Common myeloid progenitor, CD34-positive (primary cell): ENCODE measurements around the gene TRERF1.

Experiments used
- CTCF ChIA-PET: fragments of 350-600 bp; sonication (Branson Sonifier 250); formaldehyde crosslinking; loops from one replicate; lab custom pipeline; 2021; ENCODE audit warnings: antibody characterized with exemption; lab: Charles Lee
- POLR2A ChIA-PET: fragments of 350-600 bp; sonication (Branson Sonifier 250); formaldehyde crosslinking; loops from one replicate; lab custom pipeline; 2021; ENCODE audit warnings: antibody characterized with exemption; lab: Charles Lee
- DNase-seq, 3 donors: peaks; one replicate each; pipeline versions ENCODE4 v3.0.0 to v3.0.0-alpha.2; 2013
- H3K27ac ChIP-seq, 2 experiments: 1 replicate in 1 of 2; 2 replicates in 1 of 2; pipeline ENCODE4 v1.7.0; 2013; ENCODE audit warnings: inconsistent platforms in 2 of 2, low read length in 2 of 2, mild to moderate bottlenecking in 2 of 2, low read depth in 1 of 2, moderate library complexity in 1 of 2; ENCODE audit not compliant: severe bottlenecking in 2 of 2, insufficient read depth in 1 of 2, poor library complexity in 1 of 2
- H3K27me3 ChIP-seq, 5 experiments: replicated peaks in 2 of 5; 1 replicate in 3 of 5; 2 replicates in 2 of 5; pipeline versions ENCODE4 v1.6.1 to v1.7.0; 2013; ENCODE audit warnings: low read length in 4 of 5, mild to moderate bottlenecking in 2 of 5, moderate library complexity in 2 of 5, inconsistent platforms in 1 of 5; ENCODE audit not compliant: insufficient read depth in 5 of 5, control insufficient read depth in 4 of 5
- H3K36me3 ChIP-seq, 4 experiments: 1 replicate in 2 of 4; 2 replicates in 2 of 4; pipeline versions ENCODE4 v1.6.1 to v1.7.0; 2013; ENCODE audit warnings: low read length in 3 of 4, control low read depth in 1 of 4, mild to moderate bottlenecking in 1 of 4; ENCODE audit not compliant: control insufficient read depth in 4 of 4, insufficient read depth in 4 of 4
- H3K4me1 ChIP-seq, 4 experiments: 1 replicate in 3 of 4; 2 replicates in 1 of 4; pipeline versions ENCODE4 v1.6.1 to v1.7.1; 2013; ENCODE audit warnings: low read length in 3 of 4, mild to moderate bottlenecking in 3 of 4, control low read depth in 1 of 4, inconsistent platforms in 1 of 4, moderate library complexity in 1 of 4; ENCODE audit not compliant: control insufficient read depth in 4 of 4, insufficient read depth in 4 of 4; ENCODE audit errors: control extremely low read depth in 1 of 4
- H3K4me3 ChIP-seq, 7 experiments: 1 replicate in 4 of 7; 2 replicates in 3 of 7; pipeline versions ENCODE4 v1.5.1 to v1.7.0; 2013; ENCODE audit warnings: mild to moderate bottlenecking in 7 of 7, low read length in 6 of 7, moderate library complexity in 6 of 7, inconsistent platforms in 2 of 7, low read depth in 2 of 7, control low read depth in 1 of 7; ENCODE audit not compliant: insufficient read depth in 4 of 7, control insufficient read depth in 1 of 7; ENCODE audit errors: extremely low read depth in 1 of 7
- H3K9me3 ChIP-seq, 5 experiments: 1 replicate in 4 of 5; 2 replicates in 1 of 5; pipeline versions ENCODE4 v1.6.1 to v1.7.1; 2013; ENCODE audit warnings: low read length in 4 of 5, mild to moderate bottlenecking in 2 of 5, inconsistent platforms in 1 of 5, low read depth in 1 of 5, moderate library complexity in 1 of 5; ENCODE audit not compliant: control insufficient read depth in 4 of 5, insufficient read depth in 2 of 5; ENCODE audit errors: control extremely low read depth in 1 of 5
- WGBS: methylation state at CpG from one replicate; pipeline ENCODE4 v1.1.5; 2013; ENCODE audit not compliant: insufficient coverage; 5-methylcytosine and 5-hydroxymethylcytosine counted together

TRERF1 gene

DNA sequence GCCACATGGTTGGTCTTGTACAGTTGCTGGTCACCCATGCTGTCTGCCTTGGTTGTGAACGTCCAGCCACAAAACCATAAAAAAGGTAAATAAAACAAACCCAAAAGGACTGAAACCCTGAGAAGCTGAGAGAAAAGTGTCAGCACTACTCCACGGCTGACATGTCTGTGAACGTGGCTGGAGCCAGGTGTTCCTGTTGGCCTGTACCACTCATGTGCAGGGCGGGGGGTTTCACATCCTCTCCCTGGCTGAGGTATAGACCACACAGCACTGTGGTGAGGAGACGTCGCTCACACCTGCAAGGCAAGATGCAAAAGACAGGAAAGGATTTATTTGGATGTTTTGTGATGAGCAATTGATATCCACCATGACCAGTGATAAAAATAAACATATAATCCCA is 182.2 kb downstream of the TRERF1 start:
- H3K27ac ChIP-seq: no peak overlapping the region
- CTCF ChIA-PET: interaction anchor here (1.3 kb wide), 1 partner anchor 278 kb away, joined by 5 read pairs; no protein-coding TSS in a partner anchor
- H3K36me3 ChIP-seq: peaks cover 0 to 16% (median 11%) of the 10 kb centered on the region in 4 experiments
- H3K4me3 ChIP-seq: no peak overlapping the region
- WGBS: 83% methylated on average over 2 of the region's 6 CpGs
- H3K27me3 ChIP-seq: no peaks in the 10 kb centered on the region
- DNase-seq: no peak
- POLR2A ChIA-PET: no interaction called here
- no peaks in the 10 kb centered on the region for H3K9me3 ChIP-seq
- no peaks in the 10 kb centered on the region for H3K4me1 ChIP-seq

DNA sequence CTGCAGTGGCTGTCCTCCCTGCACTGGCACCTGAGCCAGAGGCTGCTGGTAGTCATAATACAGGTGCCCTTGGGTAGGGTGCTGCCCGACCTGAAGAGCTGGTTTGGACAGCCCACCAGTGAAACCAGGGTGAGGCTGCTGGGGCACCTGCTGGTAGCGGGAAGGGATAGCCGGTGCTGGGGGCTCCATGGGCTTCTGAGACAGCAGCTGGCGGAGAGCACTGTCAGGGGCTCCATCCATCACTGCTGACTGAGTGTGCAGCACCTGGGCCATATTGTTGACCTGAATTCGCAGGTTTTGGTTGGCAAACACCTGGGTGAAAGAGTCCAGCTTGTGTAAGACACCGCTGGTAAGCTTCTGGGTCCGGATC is 182.9 kb downstream of the TRERF1 start:
- no peak overlapping the region for H3K27ac ChIP-seq
- no peaks in the 10 kb centered on the region for H3K27me3 ChIP-seq
- ChIA-PET POLR2A (no interaction called here), CTCF (interaction anchor here (1.3 kb wide), 1 partner anchor 279 kb away, joined by 3 read pairs; no protein-coding TSS in a partner anchor)
- H3K36me3 ChIP-seq: peaks cover 0 to 20% (median 11%) of the 10 kb centered on the region in 4 experiments
- no peaks in the 10 kb centered on the region for H3K4me1 ChIP-seq
- H3K4me3 ChIP-seq: no peak overlapping the region
- no peaks in the 10 kb centered on the region for H3K9me3 ChIP-seq
- 95% methylated on average over 7 of the region's 7 CpGs for WGBS
- DNase-seq: no peak

DNA sequence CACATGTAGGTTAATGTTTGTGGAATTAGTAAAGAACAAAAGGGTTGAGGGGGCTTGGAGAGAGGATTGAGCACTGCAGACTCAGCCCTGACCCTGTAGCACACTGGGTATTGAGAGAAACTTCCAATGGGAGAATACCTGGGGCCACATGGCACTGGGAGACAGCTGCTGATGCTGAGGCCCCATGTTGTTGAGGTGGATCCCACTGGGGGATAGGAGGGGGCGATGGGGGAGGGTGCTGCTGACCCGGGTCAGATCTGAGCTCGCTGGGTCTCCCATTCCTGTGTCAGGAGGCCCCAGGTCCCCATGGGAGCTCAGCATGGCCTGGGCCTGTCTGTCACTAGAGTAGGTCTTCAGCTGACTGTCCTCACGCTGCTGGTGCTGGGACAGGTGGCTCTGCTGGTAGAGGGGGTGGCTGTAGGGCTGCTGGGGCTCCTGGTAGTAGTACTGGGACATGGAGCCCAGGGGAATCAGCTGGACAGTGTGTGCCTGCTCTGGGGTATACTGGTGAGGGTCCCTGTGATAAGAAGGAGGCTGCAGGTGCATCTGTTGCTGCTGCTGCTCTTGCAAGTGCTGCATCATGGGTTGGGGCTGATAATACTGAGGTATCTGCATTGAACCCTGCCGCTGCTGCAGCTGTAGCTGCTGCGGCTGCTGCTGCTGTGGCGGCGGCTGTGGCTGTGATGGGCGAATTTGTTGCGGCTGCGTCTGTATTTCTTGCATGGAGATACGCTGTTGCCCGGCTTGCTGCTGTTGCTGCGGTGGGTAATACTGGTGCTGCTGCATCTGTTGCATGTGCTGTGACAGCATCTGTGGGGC is 183.5 kb downstream of the TRERF1 start:
- Histone ChIP-seq H3K36me3 (peaks cover 0 to 22% (median 10%) of the 10 kb centered on the region in 4 experiments), H3K9me3 (no peaks in the 10 kb centered on the region), H3K27ac (no peak overlapping the region), H3K27me3 (no peaks in the 10 kb centered on the region), H3K4me3 (no peak overlapping the region), H3K4me1 (no peaks in the 10 kb centered on the region)
- ChIA-PET CTCF (interaction anchor here (1.3 kb wide), 1 partner anchor 280 kb away, joined by 3 read pairs; no protein-coding TSS in a partner anchor), POLR2A (no interaction called here)
- no peak for DNase-seq
- 95% methylated on average over 8 of the region's 14 CpGs for WGBS

DNA sequence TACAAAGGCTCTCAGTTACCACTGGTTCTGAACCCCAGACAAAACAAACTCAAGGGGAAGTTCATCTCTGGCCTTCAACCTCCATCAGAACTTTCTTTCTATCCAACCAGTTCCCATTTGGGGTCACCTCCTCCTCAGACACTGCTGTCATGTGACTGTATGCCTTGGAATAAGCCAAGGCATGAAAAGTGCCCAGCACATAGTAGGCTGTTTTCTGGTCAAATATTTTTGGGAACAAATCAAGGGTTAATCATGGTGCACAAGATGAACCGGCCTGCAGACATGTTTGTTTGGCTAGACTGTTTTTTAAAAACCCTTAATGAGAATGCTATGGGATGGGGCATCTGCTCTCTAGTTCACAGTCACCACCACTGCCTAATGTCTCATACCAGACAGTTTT is 185.2 kb downstream of the TRERF1 start:
- H3K27me3 ChIP-seq: no peaks in the 10 kb centered on the region
- WGBS: 100% methylated on average over 1 of the region's 1 CpG
- CTCF ChIA-PET: no interaction called here

DNA sequence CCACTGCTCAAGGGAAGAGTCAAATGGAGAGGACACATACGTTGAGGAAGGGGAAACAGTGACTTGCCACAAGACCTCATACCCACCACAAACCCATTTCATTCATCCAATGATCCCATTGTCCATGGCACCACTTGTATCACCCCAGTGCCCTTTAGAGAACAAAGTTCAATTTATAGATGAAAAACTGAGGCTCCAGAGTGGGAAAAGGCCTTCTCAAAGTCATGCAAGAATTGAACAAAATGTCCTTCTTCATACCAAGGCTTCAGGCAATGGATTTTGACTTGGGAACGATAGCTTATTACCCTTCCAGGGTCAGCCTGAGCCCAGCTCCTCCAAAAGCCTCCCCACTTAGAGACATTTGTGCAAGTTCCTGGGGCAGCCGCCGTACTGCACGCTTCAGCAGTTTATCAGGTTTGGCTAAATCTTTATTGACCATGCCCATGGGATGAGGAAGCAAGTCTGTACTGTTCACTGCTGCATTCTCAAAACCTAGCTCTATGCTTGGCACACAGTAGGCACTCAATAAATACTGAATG is 186.8 kb downstream of the TRERF1 start:
- ChIA-PET CTCF (interaction anchor here (1.1 to 3.0 kb wide), 3 partner anchors 12 to 287 kb away, joined by 4 to 12 read pairs (median 10); no protein-coding TSS in a partner anchor), POLR2A (no interaction called here)
- no peak for DNase-seq
- peaks cover 0 to 27% (median 10%) of the 10 kb centered on the region in 4 experiments for H3K36me3 ChIP-seq
- no peaks in the 10 kb centered on the region for H3K4me1 ChIP-seq
- H3K4me3 ChIP-seq: no peak overlapping the region
- no peaks in the 10 kb centered on the region for H3K27me3 ChIP-seq
- WGBS: 96% methylated on average over 5 of the region's 5 CpGs
- no peak overlapping the region for H3K27ac ChIP-seq
- no peaks in the 10 kb centered on the region for H3K9me3 ChIP-seq

More for the DNA sequence above, 185.2 kb downstream of the TRERF1 start:
- no peaks in the 10 kb centered on the region for H3K4me1 ChIP-seq
- no peak for DNase-seq
- H3K9me3 ChIP-seq: no peaks in the 10 kb centered on the region
- POLR2A ChIA-PET: no interaction called here
- H3K27ac ChIP-seq: no peak overlapping the region
- H3K4me3 ChIP-seq: no peak overlapping the region
- H3K36me3 ChIP-seq: peaks cover 0 to 25% (median 10%) of the 10 kb centered on the region in 4 experiments

DNA sequence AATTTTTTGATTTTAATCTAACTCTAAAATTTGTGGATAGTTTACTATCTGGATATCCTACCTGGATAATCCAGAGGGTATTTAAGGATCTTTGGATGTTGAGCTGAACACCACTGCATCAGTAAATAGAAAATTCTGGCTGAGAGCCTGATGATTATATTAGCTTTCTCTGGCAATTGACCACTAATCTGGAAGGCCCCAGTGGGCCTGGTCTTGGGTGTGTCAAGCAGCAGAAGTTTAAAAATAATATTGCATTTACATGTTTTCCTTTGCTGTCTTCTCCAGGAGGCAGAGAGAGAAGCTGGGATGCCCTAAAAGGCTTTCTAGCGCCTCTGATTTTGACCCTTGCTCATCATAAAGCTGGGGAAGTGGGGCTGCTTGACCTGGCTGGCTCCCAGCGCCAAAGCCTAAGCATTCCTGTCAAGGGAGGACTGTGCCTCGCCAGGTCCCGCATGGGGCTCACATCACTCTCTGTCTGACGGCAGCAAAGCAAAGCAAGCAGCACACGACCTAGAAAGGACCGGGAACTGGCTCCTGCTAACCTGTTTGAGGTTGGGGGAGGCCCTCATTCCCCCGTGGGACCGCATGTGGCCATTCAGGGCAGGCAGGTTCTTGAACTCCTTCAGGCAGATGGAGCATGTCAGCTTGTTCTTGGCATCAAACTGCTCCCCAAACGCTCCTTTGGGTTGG is 187.4 kb downstream of the TRERF1 start:
- 91% methylated on average over 8 of the region's 10 CpGs for WGBS
- ChIA-PET POLR2A (no interaction called here), CTCF (interaction anchor here (1.5 to 3.0 kb wide), 3 partner anchors 13 to 283 kb away, joined by 3 to 12 read pairs (median 10); no protein-coding TSS in a partner anchor)
- Histone ChIP-seq H3K36me3 (peaks cover 0 to 24% (median 10%) of the 10 kb centered on the region in 4 experiments), H3K27ac (no peak overlapping the region), H3K9me3 (no peaks in the 10 kb centered on the region), H3K4me1 (no peaks in the 10 kb centered on the region), H3K27me3 (no peaks in the 10 kb centered on the region), H3K4me3 (no peak overlapping the region)
- DNase-seq: no peak
